Epithelial cell of alveolus of lung (primary cell): ENCODE data around the gene ERGIC2. TPM values are rescaled to one million over a fixed set of nuclear protein-coding genes. Genes with fewer than 3 reads are reported as not detected.

ENCODE experiments used
- total RNA-seq: library from RNA; depleted of rRNA; stranded (reverse); fragments of >200 nt; gene quantifications from 2 replicates; pipeline ENCODE4 v1.2.1, GENCODE V29; 2015

ERGIC2 gene, protein sequence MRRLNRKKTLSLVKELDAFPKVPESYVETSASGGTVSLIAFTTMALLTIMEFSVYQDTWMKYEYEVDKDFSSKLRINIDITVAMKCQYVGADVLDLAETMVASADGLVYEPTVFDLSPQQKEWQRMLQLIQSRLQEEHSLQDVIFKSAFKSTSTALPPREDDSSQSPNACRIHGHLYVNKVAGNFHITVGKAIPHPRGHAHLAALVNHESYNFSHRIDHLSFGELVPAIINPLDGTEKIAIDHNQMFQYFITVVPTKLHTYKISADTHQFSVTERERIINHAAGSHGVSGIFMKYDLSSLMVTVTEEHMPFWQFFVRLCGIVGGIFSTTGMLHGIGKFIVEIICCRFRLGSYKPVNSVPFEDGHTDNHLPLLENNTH
- total RNA-seq = 38.7 and 76.3 TPM in 2 replicates

DNA sequence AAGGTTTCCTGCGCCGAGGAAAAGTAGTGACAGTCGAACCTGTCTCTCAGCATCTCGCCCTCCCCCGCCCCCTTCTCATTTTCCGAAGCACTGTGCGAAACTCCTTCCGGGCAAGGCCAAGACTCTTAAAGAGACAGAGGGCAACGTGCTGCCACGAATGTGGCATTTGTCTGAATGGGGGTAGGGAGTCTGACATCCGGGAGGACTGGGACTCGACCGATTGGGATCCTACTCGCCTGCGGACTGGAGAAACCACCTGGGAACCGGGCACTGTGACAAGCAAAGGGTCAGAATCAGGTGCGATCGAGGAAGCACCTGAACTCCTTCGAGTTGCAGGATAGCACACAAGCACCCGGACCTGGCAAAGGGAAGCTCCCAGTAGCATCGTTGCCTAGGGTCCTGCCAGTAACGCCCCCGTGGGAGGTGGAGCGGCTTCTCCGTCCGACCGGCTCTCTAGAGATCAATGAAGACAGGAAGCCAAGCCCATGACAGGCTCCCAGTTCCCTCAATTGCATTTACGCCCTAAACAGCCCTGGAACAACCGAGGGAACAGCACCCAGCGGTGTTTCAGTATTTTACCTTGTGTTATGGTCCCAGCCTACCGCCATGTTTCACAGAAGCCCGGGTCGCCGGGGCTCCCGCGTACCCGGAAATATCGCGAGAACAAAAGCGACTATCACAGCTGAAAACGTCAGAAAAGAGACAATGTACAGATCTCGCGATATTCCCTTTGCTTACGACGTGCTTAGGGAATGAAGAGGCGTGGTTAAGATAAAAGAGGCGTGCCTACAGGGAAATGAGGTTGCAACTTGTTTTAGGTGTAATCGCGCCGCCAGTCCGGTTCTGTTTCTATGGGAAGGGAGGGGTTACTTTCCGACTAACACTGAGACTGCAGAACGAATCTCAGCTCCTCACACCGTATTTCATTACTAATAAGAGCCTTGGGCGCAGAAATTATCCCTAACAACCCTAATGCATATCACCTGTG is at the start of gene ERGIC2:
Gene ERGIC2, minus strand, starts transcription at position 637 of the 988 bp plus-strand sequence. CDS start 9,539 bp downstream, outside the sequence.

Other genes starting within 250 kb of the ERGIC2 start
- 2.6 and 10.3 TPM in 2 replicates for gene FAR2, start 231.9 kb downstream of the ERGIC2 start, total RNA-seq
- gene OVCH1, start 116.5 kb upstream of the ERGIC2 start, total RNA-seq = 0.08 TPM in 1 of 2 replicates, not detected in the other